Dermis microvascular lymphatic vessel endothelial cell (primary cell): ENCODE results near the gene BPNT1. TPM values are rescaled to one million over a fixed set of nuclear protein-coding genes. Genes with fewer than 3 reads are reported as not detected.
"Not testable (repeated sequence)": the region's sequence is repeated elsewhere in the genome, so short reads cannot be mapped to it uniquely, and the experiment has no call there.

ENCODE experiments used
- DNase-seq, 2 donors: peaks; one replicate each; pipeline versions ENCODE4 v3.0.0 to v3.0.0-alpha.2; 2010; ENCODE audit warnings: low read depth in 2 of 2
- total RNA-seq: library from RNA; depleted of rRNA; stranded (reverse); fragments of >200 nt; gene quantifications from 2 replicates; pipeline ENCODE4 v1.2.1, GENCODE V29; 2014

BPNT1 gene
- 25.9 and 28.4 TPM in 2 replicates for total RNA-seq

DNA sequence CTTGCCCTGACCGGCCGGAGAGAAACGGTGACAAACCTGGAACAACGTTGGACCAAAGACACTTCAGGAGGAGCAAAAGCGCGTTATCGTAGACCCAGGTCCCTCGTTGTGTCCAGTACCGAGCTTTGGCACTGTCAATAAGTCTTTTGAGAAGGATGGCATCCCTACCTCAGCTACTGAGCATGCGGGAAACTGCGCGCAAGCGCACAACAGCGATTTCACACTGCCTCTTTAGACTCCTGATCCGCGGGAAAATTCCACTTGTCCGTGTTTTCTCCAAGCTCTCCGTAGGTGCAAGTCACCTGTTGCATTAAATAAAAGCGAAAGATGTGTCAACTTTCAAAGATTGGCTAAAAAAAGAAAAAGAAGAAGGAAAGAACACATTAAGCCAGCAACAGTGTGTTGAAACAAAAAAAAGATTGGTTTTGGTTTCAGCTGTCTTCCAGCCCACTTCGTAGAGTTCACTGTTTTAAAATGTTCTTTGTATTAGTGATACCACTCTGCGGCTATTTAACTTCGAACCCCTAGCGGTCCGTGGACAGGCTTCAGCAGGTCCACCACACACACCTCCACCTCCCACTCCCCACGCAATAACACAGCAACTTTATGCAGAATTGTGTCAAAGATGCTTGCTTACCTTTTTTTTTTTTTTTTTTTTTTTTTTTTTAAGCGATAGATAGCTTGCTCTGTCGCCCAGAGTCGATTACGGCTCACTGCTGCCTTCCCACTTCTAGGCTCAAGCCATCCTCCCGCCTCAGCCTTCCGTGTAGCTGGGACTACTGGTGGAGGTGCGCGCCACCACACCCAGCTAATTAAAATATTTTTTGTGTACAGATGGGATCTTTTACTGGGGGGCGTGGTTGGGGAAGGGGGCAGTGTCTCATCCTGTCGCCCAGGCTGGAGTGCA is at the start of gene BPNT1:
TSS of gene BPNT1 (minus strand) at position 139 of the 907 bp plus-strand sequence. CDS start 9,942 bp downstream, outside the sequence.
- DNase-seq: peak; percentile 96

DNA sequence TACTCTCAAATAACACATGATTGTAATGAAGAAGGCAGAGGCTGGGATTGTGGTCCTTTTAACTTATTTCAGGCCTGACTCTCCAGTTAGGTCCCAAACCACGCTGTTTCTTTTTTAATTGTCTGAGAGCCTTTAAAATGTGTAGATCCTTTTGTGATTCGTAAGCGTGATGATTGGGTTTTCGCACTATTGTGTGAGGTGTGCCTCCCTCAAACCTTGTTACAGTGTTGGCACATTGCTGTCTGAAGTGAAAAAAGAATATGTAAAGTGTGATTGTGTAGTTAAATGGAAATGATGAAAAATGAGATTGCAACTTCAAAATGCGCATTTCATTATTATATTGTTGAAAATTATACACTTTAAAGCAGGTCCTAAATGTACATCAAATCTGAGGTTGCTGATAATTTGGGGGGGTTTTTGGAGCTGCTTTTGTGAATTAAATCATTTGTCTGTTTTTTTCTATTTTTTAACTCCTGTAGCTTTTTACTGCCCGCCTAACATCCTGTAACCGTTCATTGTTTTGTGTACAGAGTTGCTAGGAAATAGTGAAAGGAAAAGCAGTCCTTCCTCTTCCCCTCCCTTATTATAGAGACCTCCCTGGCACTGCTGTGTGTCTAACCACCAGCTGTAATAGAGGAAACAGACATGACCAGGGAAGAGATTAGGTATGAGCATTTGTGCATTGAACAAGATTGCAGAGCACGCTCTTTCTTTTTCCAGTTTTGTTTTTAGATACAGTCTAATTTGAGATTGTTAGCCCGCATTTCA is 47.6 kb upstream of the BPNT1 start:
- peak; percentile 97 to 99 for DNase-seq

GRCh38 chr1:220135755-220136154 is 46.2 kb upstream of the BPNT1 start:
- DNase-seq: no peak

GRCh38 chr1:220129479-220130210 is 40.1 kb upstream of the BPNT1 start:
- DNase-seq: no peak

DNA sequence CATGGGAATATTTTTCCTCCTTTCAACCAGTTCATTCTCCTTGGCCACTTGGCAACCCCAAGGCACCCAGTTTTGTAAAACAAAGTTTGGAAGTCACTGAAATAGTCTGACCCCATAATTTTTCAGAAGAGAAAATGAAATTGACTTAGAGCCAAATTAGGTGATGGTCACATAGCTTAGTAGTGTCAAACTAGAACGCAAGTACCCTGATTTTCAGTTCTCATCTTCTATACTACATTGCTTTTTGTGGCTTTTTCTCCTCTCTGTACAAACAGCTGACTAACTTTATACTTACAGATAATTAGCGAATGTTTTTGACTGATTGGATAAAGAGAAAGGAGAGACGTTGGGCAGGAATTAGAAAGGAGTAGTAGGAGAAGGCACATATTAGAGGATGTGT is 37.5 kb upstream of the BPNT1 start:
- DNase-seq: no peak

DNA sequence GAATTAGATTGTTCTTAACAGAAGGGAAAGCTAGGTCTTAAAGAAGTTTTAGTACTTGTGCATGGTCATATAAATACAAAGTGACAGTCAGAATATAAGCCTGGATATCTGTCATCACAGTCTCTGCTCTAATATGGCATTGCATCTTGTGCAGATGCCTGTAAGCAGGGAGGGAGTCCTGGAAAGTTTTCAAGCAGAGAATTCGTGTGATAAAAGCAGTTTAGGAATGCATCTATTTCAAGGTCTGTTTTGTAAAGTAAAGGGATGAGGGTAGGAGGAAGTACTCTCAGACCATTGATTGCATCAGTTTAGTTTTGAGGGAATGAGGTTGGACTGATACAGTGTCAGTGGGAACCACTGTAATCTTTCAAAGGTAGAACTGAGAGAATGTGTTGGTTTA is 35.0 kb upstream of the BPNT1 start:
- no peak for DNase-seq

DNA sequence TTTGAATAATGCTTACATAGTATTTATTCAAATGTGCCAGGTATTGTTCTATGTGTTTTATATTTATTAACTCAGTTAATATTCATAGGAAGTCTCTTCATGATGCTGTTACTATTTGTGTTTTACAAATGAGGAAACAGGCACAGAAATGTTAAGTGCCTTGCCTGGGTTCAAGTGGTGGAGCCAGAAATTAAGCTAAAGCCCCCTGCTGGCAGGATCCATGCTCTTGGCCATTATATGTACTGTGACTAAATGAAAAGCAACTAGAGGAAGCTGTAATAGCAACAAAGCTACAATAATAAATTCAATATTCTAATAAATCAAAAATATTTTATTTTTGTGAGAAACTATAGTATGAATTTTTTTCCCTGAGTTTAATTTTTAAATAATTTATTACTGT is 34.3 kb upstream of the BPNT1 start:
- peak in 1 of 2 donors; percentile 22 for DNase-seq

GRCh38 chr1:220123066-220123465 is 33.5 kb upstream of the BPNT1 start:
- no peak for DNase-seq

DNA sequence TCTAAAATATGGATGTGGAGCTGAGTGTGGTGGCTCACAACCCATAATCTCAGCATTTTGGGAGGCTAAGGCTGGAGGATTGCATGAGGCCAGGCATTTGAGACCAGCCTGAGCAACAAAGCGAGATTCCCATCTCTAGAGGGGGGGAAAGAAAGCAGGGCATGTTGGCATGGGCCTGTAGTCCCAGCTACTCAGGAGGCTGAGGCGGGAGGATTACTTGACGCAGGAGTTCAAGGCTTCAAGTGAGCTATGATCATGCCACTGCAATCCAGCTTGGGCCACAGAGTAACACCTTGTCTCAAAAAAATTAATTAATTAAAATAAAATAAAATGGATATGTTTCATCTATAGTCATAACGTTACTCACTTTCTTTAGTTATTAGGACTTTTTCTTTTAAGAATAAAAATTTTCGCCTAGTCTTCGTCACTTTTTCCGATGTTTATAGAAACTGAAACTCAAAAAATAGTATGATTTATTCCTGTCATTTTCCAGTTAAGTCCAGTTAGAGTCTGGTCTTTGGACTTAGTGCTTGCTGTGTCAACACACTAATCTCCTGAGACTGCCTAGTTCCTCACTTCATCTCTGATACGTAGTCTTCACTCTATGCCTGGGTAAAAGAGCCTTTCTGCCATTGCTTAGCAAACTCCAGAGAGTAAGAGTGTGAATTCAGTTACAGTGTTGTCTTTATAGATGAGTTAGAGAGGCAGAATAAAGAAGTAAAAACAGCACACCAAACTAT is 32.4 kb upstream of the BPNT1 start:
- DNase-seq: no peak

GRCh38 chr1:220119043-220119512 is 29.5 kb upstream of the BPNT1 start:
- no peak for DNase-seq

DNA sequence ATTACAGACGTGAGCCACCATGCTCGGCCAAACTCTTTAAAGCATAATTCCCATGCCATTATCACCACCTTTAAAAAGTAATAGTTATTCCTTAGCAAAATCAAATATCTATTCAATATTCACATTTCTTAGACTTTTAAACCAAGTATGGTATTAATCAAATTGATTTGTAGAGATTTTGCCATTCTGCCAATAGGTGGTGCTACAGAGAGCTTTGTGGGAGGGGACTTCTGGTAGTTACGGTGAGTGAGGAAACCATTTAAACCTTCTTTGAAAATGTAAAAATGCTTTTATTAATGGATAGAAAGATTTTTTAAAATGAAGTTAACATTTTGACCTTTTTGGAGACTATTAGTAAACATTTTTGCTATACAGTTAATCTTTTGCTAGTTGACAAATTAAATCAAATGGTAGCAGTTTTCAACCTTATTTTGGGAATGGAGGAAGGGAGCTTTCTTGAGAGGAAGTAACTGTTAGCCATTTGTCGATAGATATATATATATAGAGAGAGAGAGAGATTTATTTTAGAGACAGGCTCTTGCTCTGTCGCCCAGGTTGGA is 23.6 kb upstream of the BPNT1 start:
- DNase-seq: peak; percentile 36 to 60

DNA sequence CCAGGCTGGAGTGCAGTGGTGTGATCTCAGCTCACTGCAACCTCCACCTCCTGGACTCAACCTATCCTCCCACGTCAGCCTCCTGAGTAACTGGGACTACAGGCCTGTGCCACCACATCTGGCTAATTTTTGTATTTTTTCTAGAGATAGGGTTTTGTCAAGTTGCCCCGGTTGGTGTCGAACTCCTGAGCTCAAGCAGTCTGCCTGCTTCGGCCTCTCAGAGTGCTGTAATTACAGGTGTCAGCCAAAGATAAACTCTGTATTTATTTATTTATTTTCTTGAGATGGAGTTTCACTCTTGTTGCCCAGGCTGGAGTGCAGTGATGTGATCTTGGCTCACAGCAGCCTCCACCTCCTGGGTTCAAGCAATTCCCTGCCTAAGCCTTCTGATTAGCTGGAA is 23.0 kb upstream of the BPNT1 start:
- not testable (repeated sequence) for DNase-seq

GRCh38 chr1:220110473-220110872 is 20.9 kb upstream of the BPNT1 start:
- not testable (repeated sequence) for DNase-seq

- peak; percentile 36 to 57 for DNase-seq
Observed at GRCh38 chr1:220099826-220100225, 10.2 kb upstream of the BPNT1 start.

DNA sequence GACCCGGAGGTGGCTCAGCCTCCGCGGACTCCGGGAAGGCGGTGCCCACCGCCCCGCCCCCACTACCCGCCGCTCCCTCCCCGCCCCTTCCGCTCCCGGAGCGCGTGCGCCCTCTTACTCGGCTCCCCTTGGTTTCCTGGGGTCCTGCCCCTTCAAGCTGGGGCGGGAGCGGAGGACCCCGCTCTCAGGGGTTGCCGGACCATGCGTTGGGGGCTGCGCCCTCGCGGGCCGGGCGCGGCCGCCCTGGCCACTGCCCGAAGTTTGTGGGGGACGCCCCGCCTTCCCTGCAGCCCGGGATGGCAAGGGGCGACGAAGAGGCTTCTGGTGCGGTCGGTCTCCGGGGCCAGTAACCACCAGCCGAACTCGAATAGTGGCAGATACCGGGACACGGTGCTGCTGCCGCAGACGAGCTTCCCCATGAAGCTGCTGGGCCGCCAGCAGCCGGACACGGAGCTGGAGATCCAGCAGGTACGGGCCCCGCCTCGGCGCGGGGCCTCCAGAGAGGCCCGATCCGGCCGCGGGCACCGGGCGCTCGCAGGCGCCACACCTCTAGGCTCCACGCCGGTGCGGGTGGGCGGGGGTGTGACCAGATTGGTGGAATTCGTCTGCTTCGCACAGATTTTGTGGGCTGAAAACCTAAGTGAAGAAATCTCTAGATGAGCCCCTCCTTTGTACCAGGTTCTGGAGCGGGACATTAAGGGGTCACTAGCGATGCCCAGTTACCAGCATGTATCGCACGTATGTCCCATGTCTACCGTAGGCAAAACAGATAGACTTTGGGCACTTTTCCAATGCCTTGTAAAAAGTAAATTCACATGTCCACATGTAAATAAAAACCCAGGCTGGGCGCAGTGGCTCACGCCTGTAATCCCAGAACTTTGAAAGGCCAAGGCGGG is 4.7 kb upstream of the BPNT1 start, which contains the start of gene IARS2:
TSS of gene IARS2 (plus strand) at position 117 of the 896 bp plus-strand sequence. CDS start at position 202, 85 bp downstream.
- DNase-seq: peak; percentile 57 to 88

DNA sequence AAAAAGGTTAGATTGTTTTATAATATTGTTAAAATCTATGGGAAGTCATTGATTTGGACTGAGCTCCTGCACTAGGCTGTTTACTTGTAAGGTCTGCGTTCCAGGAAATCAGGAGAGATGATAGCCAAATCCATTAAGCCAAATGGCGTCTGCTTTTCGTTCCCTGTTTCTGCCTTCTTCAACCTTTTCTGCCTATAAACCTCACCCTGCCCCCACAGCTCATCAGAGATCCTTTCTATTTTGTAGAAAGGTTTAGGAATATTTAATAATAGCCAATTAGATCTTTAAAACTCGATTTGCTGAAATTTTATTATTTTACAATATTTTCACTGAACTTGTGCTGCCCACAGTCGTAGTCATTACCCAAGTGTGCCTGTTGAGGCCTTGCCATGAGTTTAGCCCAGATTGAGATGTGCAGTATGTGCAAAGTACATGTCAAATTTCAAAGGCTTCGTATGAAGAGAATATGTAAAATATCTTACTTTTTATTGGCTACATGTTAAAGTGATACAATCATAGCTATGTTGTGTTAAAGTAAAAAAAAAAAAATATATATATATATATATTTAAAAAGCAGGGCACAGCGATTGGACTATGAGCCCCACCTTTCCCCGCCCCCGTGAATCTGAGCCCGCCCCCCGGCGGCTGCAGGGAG is 3.9 kb upstream of the BPNT1 start:
- peak in 1 of 2 donors; percentile 2 for DNase-seq

DNA sequence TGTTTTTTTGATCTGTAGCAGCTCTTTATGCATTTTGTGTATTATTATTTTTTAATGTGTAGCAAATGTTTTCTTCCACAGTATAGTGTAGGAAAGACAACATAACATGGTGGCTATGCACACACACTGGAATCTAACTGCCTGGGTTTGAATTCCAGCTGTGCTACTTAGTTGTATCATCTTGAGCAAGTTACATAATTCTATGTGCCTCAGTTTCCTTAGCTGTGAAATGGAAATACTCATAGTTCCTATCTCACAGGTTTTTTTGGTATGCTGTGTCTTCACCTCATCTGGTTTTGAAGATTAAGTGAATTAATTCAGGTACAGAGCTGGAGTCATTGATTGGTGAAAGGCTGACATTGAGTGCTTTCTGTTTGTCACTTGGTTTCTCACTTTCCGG is 3.1 kb upstream of the BPNT1 start:
- DNase-seq: no peak

GRCh38 chr1:220086261-220086686 is 3.3 kb downstream of the BPNT1 start:
- DNase-seq: not testable (repeated sequence)

- peak; percentile 81 to 86 for DNase-seq
Observed at GRCh38 chr1:220084460-220084859, 5.1 kb downstream of the BPNT1 start.
